NCI-H345 treated with DMSO at 0.1 percent for 48 hours (cell line): ENCODE results near the gene FOSL1.

ENCODE experiments used
- DNase-seq: peaks from one replicate; lab custom pipeline; 2025; ENCODE audit not compliant: unreplicated experiment; lab: John Stamatoyannopoulos, UW

Gene FOSL1

GRCh38 chr11:65900125-65900898 is at the start of gene FOSL1:
Gene FOSL1 (minus strand): TSS chr11:65900388. CDS start chr11:65900339, 49 bp downstream.
- DNase-seq = peak; percentile 30

DNA sequence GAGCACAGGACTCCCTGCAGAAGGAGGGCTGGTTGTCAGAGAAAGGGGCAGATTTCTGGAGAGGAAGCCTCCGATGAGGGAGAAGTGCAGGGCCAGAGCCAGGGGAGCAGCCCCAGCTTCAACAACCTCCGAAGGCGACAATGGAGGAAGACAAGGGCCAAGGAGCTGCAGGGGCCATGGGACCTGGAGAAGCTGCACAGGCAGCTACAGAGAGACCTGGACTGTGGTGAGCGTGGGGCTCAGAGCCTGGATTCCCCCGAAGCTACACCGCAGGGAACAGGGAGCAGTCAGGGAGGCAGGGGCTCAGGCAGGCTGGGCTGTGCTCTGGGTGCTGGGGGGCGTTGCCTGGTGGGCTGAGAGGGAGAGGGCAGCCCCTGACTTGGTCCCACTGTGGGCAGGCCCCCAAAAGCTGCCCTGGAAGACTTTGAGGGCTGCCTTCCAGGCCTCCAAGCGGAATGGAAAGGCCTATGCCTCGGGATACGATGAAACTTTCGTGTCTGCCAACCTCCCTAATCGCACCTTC is 47.5 kb upstream of the FOSL1 start:
- no peak for DNase-seq

DNA sequence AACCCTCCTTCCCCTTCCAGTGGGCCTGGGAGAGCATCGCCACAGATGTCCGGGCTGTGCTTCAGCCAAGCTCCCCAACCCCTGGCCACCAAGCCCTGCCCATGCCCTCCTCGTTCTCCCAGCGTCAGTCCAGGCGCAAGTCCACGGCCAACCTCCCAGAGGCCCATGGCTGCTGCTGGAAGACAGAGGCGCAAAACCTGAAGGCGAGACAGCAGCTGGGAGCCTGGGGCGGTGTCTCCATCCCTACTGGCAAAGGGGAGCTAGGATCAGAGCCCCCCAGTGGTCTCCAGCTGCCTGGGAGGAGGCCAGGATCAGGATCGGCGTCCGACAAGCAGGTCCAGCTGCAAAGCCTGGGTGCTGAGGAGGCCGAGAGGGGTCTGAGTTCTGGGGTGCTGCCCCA is 46.9 kb upstream of the FOSL1 start:
- no peak for DNase-seq

- no peak for DNase-seq
Measured at GRCh38 chr11:65946655-65947054, 46.5 kb upstream of the FOSL1 start.

DNA sequence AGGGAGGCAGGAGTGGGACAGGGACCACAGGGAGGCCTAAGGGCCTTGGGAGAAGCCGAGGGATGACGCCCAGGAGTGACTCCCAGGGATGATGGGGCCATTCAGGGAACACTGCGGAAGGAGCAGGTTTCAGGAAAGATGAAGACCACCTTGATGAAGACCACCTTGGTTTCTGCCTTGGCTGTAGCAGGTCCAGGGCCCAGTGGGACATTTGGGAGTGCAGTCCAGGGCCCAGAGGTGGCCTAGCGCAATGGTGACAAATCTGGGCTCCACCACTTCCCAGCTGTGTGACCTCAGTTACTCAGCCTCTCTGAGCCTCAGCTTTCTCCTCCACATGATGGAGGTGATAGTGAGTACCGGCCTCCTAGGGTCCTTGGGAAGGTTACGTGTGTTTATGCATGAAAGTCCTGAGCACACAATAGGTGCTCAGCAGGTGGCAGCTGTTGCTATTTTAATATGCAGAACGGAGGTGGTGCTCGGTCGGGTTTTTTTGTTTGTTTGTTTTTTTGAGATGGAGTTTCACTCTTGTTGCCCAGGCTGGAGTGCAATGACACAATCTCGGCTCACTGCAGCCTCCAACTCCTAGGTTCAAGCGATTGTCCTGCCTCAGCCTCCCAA is 45.9 kb upstream of the FOSL1 start:
- no peak for DNase-seq

GRCh38 chr11:65945430-65945911 is 45.3 kb upstream of the FOSL1 start, which contains the start of gene TSGA10IP:
Gene TSGA10IP (plus strand): TSS chr11:65945480. CDS start chr11:65945676, 196 bp downstream.
- no peak for DNase-seq

DNA sequence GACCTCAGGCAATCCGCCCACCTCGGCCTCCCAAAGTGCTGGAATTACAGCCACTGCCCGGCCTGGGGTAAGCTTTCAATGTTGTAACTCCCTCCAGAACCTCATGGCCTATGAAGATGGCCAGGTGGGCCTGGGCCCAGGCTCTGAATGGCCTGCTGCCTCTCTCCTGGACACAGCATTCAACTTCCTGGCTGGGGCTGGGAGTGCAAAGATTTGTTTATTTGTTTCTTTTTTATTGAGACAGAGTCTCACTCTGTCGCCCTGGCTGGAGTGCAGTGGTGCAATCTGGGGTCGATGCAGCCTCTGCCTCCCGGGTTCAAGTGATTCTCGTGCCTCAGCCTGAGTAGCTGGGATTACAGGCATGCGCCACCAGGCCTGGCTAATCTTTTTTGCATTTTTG is 44.6 kb upstream of the FOSL1 start:
- DNase-seq = no peak

DNA sequence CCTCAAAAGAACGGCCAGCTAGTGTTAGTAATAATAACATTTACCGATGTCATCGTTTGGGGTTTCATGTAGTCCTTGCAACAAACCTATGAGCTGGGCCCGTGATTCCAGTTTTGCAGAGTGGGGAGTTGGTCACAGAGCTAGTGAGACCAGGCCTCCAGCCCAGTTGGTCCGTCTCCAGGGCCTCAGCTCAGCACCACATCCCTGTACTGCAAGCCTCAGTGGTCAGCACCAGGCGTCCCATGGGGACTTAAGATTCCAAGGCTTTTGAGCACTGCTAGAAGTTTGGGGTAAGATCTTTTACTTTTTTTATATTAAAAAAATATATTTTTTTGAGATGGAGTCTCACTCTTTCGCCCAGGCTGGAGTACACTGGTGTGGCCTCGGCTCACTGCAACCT is 44.0 kb upstream of the FOSL1 start:
- DNase-seq = no peak

DNA sequence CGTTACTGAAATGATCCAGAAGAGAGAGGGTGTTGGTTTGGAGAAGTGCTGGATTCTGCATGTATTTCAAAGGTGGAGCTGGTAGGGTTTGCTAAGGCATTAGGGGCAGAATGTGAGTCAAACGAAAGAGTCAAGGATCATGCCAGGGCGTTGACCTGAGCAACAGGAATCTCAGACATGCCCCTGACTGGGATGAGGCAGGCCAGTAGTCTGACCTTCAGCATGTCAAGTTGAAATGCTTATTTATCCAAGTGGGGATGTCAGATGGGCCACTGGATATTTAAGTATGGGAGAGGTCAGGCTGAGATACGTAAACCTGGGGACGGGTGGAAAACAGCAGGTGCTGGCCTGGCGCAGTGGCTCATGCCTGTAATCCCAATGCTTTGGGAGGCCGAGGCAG is 42.3 kb upstream of the FOSL1 start:
- no peak for DNase-seq

DNA sequence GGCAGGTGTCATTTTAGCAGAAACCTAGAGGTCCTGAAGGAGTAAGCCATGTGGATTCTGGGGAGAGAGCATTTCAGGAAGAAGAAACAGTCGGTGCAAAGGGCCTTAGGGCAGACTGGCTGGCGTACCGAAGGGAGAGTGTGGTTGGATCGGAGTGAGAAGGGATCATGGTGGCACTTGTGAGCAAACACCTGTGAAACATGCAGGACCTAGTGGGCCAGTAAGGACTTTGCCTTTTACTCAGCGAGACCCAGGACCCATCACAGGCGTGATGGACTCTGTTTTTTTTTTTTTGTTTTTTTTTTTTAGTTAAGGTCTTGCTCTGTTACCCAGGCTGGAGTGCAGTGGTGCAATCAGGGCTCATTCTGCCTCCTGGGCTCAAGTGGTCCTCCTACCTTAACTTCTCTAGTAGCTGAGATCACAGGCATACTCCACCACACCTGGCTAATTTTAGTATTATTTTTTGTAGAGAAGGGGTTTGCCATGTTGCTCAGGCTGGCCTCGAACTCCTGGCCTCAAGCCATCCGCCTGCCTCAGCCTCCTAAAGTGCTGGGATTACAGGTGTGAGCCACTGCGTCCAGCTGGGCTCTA is 41.6 kb upstream of the FOSL1 start:
- DNase-seq = no peak

DNA sequence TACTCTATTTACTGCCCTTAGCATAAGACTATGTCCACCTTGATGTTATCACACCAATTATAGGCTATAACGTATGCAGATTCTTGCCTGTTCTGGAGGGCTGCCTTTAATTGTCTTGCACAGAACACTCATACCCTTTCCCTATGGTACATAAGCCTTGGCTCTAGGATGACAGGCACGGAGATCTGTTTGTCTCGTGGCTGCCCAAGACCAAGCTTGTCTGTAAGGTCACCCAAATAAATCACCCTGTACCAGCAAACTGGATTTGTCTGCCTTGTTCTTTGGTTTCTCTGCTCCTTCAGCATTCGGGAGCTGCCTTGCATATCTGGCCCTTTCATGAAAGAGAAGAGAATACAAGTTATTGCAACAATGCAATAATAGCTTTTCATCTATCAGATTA is 37.6 kb upstream of the FOSL1 start:
- DNase-seq = no peak

DNA sequence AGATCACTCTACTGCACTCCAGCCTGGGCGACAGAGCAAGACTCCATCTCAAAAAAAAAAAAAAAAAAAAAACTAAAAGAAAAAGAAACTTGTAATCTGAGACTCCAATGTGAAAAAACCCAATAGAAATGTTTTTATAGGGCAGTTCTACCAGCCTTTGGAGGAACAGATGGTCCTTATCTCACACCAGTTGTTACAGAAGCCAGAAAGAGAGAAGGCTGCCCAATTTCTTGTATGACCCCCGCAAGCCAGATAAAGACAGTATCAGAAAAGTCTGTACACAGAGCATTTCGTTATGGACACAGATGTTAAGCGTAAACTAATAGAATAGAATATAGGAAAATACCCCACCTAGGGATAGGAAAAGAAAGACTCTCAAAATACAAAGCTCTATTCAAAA is 33.8 kb upstream of the FOSL1 start:
- DNase-seq = no peak

GRCh38 chr11:65932558-65932919 is 32.4 kb upstream of the FOSL1 start:
- peak; percentile 7 for DNase-seq

DNA sequence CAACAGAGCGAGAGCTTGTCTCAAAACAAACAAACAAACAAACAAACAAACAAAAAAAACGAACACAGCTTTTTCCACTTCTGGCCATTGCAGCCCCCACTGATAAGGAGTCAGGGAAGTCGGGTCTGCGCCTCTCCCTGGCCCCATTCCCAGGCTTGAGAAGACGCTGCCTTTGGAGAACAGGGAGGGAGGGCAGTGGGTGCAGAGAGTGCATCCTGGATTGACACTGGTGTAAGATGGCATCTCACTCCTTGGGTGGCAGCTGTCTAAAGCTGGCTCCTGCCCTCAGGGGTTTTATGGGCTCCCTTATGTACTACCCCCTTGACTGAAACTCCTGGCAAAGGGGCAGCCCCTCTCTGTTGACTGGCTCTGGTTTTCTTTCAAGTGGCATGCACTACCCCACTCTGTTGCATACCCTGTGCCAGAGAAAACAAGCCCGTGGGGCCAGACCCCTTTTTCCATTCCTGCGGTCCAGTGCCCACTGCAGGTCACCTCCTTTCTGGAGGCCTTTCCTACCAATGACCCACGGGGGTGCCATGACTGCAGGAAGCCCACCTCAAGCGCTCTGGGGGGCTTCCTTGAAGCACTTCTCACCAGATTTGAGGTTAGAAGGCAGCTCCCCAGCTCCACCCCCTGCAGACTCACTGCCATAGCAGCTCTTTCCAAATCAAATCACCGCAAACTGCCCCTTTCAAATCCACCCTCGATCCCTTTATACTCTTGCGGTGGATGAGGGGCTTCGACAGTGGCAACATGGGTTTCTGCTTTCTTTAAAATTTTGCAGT is 31.8 kb upstream of the FOSL1 start:
- no peak for DNase-seq

GRCh38 chr11:65928667-65929066 is 28.5 kb upstream of the FOSL1 start:
- DNase-seq = no peak

DNA sequence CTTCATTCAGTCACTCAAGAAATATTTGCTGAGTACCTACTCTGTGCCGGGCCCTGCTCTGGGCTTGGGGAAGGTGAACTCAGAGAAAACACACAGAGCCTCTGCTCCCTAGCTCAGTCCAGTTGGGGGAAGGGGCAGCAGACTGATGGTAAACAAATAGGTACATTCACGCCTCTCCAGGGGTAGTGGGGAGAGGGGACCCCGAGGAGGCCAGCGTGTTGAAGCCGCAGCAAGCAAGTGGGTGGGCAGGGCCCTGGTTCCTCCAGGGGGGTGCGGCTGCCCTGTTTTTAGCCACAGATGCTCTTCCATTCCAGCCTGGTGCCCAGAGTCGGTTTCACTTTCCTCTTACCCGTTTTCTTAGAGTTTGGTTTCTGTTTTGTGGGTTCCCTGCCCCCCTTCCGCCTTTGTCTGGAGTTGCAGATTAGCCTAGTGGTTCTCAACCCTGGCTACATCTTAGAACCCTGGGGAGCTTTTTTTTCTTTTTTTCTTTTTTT is 27.8 kb upstream of the FOSL1 start:
- DNase-seq = no peak

- DNase-seq = no peak
Measured at GRCh38 chr11:65925397-65925796, 25.2 kb upstream of the FOSL1 start.

- DNase-seq = no peak
Measured at GRCh38 chr11:65922565-65922964, 22.4 kb upstream of the FOSL1 start.

- no peak for DNase-seq
Measured at GRCh38 chr11:65921876-65922275, 21.7 kb upstream of the FOSL1 start.

DNA sequence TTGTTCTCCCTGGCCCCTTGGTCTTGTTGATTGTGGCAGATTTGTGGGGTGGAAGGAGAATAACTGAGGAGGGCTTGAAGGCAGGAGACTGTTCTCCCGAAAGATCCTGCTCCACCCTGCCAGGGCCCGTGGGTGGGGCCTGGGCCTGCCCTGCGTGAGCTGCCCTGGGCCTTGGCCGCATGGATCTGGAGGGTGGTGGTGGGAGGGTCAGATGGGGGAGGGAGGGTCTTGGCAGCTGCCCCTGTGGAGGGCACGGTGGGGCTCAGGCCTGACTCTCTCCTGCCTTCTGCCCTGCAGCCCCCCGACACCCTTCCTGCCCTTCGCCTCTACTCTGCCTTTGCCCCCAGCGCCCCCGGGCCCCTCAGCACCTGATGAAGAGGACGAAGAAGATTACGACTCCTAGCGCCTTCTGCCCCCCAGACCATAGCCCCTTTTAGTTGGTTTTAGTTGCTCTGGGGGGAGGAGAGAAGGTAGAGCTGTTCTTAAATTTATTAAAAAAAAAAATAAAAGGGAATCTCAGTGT is 20.9 kb upstream of the FOSL1 start:
- no peak for DNase-seq

- no peak for DNase-seq
Measured at GRCh38 chr11:65920372-65920802, 20.2 kb upstream of the FOSL1 start.
